ENCODE results near the gene WNT3.

Gene WNT3

DNA sequence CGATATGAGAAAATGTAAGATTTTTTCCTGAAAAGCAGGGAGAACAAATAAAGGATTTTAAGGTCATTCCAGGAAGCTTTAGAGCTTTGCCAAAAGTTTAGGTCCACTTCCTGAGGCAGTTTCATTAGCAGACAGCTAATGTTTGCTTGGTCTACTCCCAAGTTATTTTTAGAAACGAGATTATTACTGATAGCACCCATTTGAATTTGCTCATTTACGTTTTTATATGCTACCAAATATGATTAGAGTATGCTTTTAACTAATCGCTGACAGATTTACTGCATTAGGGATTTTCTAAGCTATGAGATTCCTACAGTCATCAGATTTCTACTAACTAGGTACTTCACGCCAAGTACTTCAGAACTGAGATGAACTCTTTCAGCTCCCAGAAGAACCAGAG lies 98.1 kb downstream of the WNT3 start:
- peak overlapping the region; percentile 33 for H3K27ac ChIP-seq
- TF ChIP-seq, protein P1, sequence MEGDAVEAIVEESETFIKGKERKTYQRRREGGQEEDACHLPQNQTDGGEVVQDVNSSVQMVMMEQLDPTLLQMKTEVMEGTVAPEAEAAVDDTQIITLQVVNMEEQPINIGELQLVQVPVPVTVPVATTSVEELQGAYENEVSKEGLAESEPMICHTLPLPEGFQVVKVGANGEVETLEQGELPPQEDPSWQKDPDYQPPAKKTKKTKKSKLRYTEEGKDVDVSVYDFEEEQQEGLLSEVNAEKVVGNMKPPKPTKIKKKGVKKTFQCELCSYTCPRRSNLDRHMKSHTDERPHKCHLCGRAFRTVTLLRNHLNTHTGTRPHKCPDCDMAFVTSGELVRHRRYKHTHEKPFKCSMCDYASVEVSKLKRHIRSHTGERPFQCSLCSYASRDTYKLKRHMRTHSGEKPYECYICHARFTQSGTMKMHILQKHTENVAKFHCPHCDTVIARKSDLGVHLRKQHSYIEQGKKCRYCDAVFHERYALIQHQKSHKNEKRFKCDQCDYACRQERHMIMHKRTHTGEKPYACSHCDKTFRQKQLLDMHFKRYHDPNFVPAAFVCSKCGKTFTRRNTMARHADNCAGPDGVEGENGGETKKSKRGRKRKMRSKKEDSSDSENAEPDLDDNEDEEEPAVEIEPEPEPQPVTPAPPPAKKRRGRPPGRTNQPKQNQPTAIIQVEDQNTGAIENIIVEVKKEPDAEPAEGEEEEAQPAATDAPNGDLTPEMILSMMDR (conservative IDR thresholded peaks at IDR 0.05): no peak

DNA sequence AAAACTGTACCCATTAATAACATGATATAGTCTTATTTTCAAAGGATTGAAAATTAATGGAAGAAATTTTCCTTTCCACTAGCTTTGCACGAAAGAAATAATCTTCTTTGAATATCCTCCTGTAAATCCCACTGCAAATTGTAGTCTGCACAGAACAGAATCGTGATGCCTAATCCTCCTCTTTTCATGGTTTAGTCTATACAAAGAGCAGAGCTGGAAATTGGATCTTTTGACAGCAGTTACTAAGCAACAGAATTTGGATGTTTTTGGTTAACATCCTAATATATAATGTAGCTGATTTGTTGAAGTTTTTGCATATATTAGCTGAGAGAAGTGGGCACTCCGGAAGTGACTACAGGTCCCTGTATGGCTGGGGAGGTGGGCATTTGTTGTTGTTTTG lies 98.6 kb downstream of the WNT3 start:
- TF ChIP-seq, protein P1 (conservative IDR thresholded peaks at IDR 0.05): no peak
- peak overlapping the region; percentile 33 for H3K27ac ChIP-seq

DNA sequence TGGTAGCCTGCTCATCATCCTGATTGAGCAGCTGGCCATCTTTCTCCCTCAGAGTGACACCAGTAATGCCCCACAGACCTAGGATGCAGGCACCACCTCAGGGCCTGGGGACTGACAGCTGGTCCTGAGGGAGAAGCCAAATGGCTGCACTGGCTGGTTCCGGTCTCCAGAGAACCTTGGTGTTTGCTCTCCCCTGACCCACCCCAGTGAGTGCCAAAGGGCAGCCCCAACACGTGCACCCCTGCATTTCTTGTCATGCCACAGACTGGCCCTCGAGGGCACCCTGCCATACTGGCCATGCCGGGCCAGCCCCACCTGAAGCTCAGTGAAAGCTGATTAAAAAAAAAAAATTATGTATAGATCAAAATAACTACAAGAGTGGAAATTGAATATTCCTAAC lies 100.5 kb downstream of the WNT3 start:
- TF ChIP-seq, protein P1 (conservative IDR thresholded peaks at IDR 0.05): no peak
- no peak overlapping the region for H3K27ac ChIP-seq
